HAP-1 (cell line): ENCODE measurements around the gene HOXA3.

Experiments used
- DNase-seq, 2 experiments: peaks; one replicate each; pipeline ENCODE4 v3.0.0-alpha.2; 2016 to 2020; ENCODE audit warnings: low spot score in 2 of 2
- H3K27me3 ChIP-seq: fragments of 250-450 bp; sonication (Bioruptor Pico); 2 replicates; pipeline ENCODE4 v1.5.1; 2020; ENCODE audit warnings: low read depth, mild to moderate bottlenecking, moderate library complexity
- H3K36me3 ChIP-seq: fragments of 250-450 bp; sonication (Bioruptor Pico); replicated peaks from 2 replicates; pipeline ENCODE4 v1.5.1; 2020; ENCODE audit warnings: mild to moderate bottlenecking
- H3K4me1 ChIP-seq: fragments of 250-450 bp; sonication (Bioruptor Pico); 2 replicates; pipeline ENCODE4 v1.5.1; 2020; ENCODE audit warnings: mild to moderate bottlenecking
- H3K4me3 ChIP-seq: fragments of 250-450 bp; sonication (Bioruptor Pico); 2 replicates; pipeline ENCODE4 v1.5.1; 2020; ENCODE audit warnings: mild to moderate bottlenecking, moderate library complexity
- H3K9me3 ChIP-seq: fragments of 250-450 bp; sonication (Bioruptor Pico); 2 replicates; pipeline ENCODE4 v1.5.1; 2020; ENCODE audit warnings: mild to moderate bottlenecking, moderate library complexity
- in situ Hi-C: fragments of 300-500 bp; cut with MboI; formaldehyde crosslinking; loops from 3 replicates; pipeline ENCODE4 v1.14.3; 2020; ENCODE audit warnings: low sequenced_read_pairs, inconsistent platforms, mixed read lengths

HOXA3 gene

DNA sequence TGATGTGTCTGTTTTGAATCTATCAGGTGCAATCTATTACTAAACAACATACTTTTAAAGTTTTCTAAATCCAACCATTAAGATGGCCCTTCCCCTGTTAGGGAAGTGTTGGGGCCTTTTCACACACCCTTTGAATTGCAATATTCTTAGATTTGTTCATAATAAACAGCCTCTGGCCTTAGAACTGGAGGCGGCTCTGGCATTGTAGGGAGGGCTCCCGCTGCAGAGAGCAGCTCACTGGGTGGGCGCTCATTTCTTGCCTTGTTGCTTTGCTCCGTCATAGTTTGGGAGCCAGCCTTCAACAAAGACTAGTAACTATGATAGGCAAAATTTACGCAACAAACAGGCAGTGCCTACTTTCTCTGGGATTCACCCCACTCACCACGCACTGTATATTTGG is 26.0 kb upstream of the HOXA3 start:
- Histone ChIP-seq H3K36me3 (peaks cover 12% of the 10 kb centered on the region), H3K27me3 (no peaks in the 10 kb centered on the region), H3K4me3 (no peak overlapping the region), H3K9me3 (no peaks in the 10 kb centered on the region), H3K4me1 (peaks cover 29% of the 10 kb centered on the region)
- peak in 1 of 2 experiments; percentile 38 for DNase-seq
- in situ Hi-C loops: no loop called here

DNA sequence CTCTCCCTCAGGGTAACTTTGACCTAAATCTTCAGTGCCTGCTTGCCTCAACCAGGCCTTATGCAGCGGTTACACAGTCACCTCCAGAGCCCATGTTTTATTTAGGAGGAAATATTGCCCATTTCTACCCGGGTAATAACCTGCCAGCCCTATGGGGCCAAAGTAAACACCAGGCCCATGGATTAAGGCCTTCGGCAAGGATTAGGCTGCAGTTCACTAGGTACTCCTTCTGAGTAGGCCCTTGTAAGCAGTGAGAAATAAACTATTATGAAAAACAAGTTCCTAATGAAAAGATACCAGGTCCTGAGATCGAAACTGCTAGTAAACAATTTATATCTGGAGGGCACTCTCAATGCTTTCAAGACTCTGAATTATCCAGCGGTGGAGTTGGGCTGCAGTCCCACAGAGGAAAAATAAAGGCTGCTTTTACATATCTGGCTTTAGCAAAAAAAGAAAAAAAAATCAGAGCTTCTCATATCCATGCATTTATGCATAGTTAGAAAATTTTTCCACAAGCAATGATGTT is 25.5 kb upstream of the HOXA3 start:
- no peaks in the 10 kb centered on the region for H3K27me3 ChIP-seq
- no peaks in the 10 kb centered on the region for H3K9me3 ChIP-seq
- no peak overlapping the region for H3K4me3 ChIP-seq
- peaks cover 27% of the 10 kb centered on the region for H3K4me1 ChIP-seq
- H3K36me3 ChIP-seq: peaks cover 12% of the 10 kb centered on the region
- in situ Hi-C loops: no loop called here
- DNase-seq: peak in 1 of 2 experiments; percentile 20

- H3K36me3 ChIP-seq: peaks cover 9% of the 10 kb centered on the region
- H3K9me3 ChIP-seq: no peaks in the 10 kb centered on the region
- in situ Hi-C loops: no loop called here
- no peaks in the 10 kb centered on the region for H3K27me3 ChIP-seq
- peak in 1 of 2 experiments; percentile 6 for DNase-seq
- peaks cover 23% of the 10 kb centered on the region for H3K4me1 ChIP-seq
- no peak overlapping the region for H3K4me3 ChIP-seq
Measured at GRCh38 chr7:27176962-27177794, 24.8 kb upstream of the HOXA3 start.

DNA sequence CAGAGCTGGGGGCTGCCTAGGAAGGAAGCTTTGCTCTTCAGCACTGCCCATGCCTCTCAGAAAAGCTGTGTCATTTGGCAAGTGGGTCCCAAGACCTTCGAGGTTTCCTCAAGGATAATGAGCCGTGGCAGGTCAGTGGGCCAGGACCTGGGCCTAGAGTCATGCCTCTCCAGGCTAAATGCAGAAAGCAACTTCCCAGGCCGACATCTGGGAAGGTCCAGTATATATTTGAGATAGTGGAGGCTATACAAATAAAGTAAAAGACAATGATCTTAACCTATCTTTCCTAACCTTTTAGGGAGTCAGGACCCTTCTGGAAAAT is 24.1 kb upstream of the HOXA3 start:
- H3K27me3 ChIP-seq: no peaks in the 10 kb centered on the region
- H3K4me3 ChIP-seq: no peak overlapping the region
- DNase-seq: peak in 1 of 2 experiments; percentile 6
- no peaks in the 10 kb centered on the region for H3K9me3 ChIP-seq
- H3K4me1 ChIP-seq: peaks cover 23% of the 10 kb centered on the region
- in situ Hi-C loops: no loop called here
- peaks cover 10% of the 10 kb centered on the region for H3K36me3 ChIP-seq

DNA sequence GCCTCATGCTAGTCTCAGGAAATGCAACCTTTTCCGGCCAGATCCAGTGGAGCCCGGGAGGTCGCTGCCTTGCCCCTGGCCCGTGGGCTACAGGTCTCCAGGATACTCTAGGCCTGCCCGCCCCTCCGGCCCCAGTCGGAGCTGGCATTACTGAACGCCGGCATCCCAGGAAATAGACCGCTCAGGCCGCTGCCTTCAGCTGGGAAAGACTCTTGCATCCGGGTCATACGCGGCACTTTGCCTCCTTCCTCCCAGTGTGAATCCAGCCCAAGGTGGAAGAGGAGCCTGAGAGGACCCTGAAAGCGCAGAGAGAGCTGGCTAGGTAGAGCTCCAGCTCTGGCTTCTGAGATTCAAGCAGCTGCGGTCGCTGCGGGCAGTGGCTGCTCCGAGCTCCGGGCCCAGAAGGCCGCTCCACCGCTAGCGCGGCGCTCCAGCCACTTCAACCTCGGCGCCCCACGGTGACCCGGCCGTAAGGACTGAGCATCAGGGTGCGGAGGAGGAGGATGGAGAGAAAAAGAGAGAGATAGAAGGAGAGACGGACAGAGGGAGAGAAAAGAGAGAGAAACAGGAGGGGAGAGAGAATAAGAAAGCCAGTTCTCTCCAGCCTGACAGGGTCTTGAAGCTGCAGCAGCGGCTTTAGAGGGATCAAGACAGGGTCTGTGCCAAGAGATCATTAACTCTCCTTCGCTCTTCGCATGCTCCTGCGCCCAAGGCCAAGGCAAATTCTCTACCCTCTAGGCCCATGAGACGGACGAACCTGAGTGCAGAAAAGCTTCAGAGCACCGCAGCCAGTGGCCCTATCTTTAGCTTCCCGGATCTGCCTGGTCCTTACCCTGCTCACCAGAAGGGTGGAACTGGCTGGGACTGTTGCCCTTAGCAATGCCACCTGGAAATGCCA is 23.5 kb upstream of the HOXA3 start:
- peaks cover 23% of the 10 kb centered on the region for H3K4me1 ChIP-seq
- no peaks in the 10 kb centered on the region for H3K27me3 ChIP-seq
- H3K9me3 ChIP-seq: no peaks in the 10 kb centered on the region
- H3K4me3 ChIP-seq: no peak overlapping the region
- no peak for DNase-seq
- in situ Hi-C loops: no loop called here
- H3K36me3 ChIP-seq: peaks cover 11% of the 10 kb centered on the region

DNA sequence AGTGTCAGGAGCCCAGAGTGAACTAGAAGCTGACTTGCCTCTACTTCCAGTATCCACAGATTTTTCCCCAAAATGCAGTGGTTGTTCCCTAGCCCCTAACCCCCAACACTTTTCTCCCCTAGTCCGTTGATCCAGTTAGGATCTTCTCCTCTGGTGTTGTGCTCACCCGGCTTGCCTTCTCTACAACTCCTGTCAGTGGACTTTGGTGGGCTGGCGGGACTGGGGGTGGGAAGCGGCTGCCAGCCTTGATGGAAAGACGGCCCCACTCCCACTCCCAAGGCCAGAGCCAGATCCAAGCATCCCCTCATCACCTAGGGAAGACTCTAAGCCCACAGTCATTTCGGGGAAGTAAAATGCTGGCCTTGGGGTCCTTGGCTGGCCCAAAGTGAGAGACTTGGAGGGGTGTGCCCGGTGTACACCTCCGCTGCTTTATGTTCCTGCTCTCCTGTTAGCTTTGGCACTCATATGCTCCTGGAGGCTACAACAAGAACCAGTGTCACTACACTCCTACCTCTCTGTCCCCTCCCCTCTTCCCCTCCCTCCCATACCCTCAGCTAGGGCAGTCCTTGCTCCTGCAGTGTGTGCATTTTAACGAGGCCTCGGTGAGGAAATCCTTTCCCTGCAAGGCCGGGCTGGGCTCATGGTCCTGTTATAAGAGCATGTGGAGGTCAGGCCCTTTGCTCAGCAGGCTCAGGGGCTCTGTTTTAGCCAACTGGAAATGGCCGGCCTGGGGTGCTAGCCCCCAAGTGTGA is 22.7 kb upstream of the HOXA3 start:
- Histone ChIP-seq H3K4me3 (peak overlapping the region; percentile 70; the same call in 1 of the 2 replicates), H3K36me3 (peaks cover 11% of the 10 kb centered on the region), H3K9me3 (no peaks in the 10 kb centered on the region), H3K27me3 (no peaks in the 10 kb centered on the region), H3K4me1 (peaks cover 16% of the 10 kb centered on the region)
- DNase-seq: peak in 1 of 2 experiments; percentile 71
- in situ Hi-C loops: loop anchor here (25.0 kb wide), 1 partner anchor 963 kb away; the partner anchor contains the start of genes CBX3 and HNRNPA2B1

DNA sequence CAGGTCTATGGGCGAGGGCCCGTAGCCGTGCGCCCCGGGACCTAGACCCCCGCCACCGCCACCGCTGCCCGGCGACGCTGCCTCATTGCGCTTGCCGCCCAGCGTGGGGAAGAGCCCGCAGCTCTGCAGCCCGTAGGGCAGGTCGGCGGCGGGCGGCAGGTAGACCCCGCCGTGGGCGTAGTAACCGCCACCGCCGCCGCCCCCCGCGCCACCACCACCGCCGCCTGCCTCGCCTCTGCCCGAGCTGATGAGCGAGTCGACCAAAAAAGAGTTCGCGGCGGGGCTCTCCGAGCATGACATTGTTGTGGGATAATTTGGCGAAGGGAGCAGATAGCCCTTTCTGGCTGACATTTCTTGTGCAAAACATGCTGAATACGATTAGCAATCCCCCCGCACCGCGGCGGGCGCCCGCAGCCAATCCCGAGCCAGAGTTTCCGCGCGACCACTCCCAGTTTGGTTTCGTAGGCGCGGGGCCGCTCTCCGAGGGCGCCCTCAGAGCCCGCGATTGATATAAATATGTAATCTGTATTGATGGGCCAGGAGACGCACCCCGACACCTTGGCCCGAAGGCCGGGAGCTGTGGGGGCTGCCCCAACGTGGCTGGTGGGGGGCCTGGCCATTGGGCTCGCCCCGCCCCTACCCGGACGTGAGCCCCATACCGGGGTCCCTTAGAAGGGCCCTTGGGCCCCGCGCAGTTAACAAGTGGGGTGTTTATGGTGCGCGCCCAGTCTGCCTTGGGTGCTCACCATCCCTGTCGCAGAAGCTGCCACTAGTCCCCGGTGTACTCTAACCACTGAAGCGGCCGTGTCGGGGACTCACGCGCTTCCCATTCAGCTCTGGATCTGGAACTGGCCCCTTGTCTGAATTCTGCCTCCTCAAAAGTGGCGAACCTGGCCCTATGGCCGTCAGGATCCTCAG is 21.8 kb upstream of the HOXA3 start, which contains the start of gene HOXA10:
Gene HOXA10, minus strand, starts transcription at position 365 of the 918 bp plus-strand sequence. Its CDS starts 14 bp downstream, at position 351.
- H3K36me3 ChIP-seq: peaks cover 15% of the 10 kb centered on the region
- peak; percentile 68 to 83 for DNase-seq
- in situ Hi-C loops: loop anchor here (25.0 kb wide), 1 partner anchor 962 kb away; the partner anchor contains the start of genes CBX3 and HNRNPA2B1
- no peaks in the 10 kb centered on the region for H3K9me3 ChIP-seq
- peaks cover 11% of the 10 kb centered on the region for H3K4me1 ChIP-seq
- H3K4me3 ChIP-seq: peak within 1 kb of the TSS; percentile 70
- H3K27me3 ChIP-seq: no peaks in the 10 kb centered on the region

GRCh38 chr7:27173511-27173955 is 21.1 kb upstream of the HOXA3 start:
- Histone ChIP-seq H3K4me3 (peak overlapping the region; percentile 70), H3K36me3 (peaks cover 22% of the 10 kb centered on the region)
- peak in 1 of 2 experiments; percentile 39 for DNase-seq

GRCh38 chr7:27172823-27173510 is 20.6 kb upstream of the HOXA3 start:
- no peaks in the 10 kb centered on the region for H3K27me3 ChIP-seq
- H3K4me1 ChIP-seq: peaks cover 11% of the 10 kb centered on the region
- in situ Hi-C loops: loop anchor here (25.0 kb wide), 1 partner anchor 961 kb away; the partner anchor contains the start of genes CBX3 and HNRNPA2B1
- peak overlapping the region; percentile 70 for H3K4me3 ChIP-seq
- peaks cover 24% of the 10 kb centered on the region for H3K36me3 ChIP-seq
- peak in 1 of 2 experiments; percentile 76 for DNase-seq
- H3K9me3 ChIP-seq: no peaks in the 10 kb centered on the region

More at GRCh38 chr7:27173511-27173955, 21.1 kb upstream of the HOXA3 start:
- in situ Hi-C loops: loop anchor here (25.0 kb wide), 1 partner anchor 961 kb away; the partner anchor contains the start of genes CBX3 and HNRNPA2B1
- Histone ChIP-seq H3K27me3 (no peaks in the 10 kb centered on the region), H3K9me3 (no peaks in the 10 kb centered on the region), H3K4me1 (peaks cover 11% of the 10 kb centered on the region)

GRCh38 chr7:27172315-27172774 is 20.0 kb upstream of the HOXA3 start:
- Histone ChIP-seq H3K36me3 (peaks cover 29% of the 10 kb centered on the region), H3K4me1 (peaks cover 9% of the 10 kb centered on the region), H3K9me3 (no peaks in the 10 kb centered on the region), H3K27me3 (no peaks in the 10 kb centered on the region), H3K4me3 (peak overlapping the region; percentile 70)
- peak; percentile 42 to 49 for DNase-seq
- in situ Hi-C loops: loop anchor here (25.0 kb wide), 1 partner anchor 960 kb away; the partner anchor contains the start of genes CBX3 and HNRNPA2B1

GRCh38 chr7:27171637-27172314 is 19.4 kb upstream of the HOXA3 start:
- peaks cover 9% of the 10 kb centered on the region for H3K4me1 ChIP-seq
- peak; percentile 58 to 63 for DNase-seq
- no peaks in the 10 kb centered on the region for H3K9me3 ChIP-seq
- H3K36me3 ChIP-seq: peaks cover 29% of the 10 kb centered on the region
- H3K27me3 ChIP-seq: no peaks in the 10 kb centered on the region
- peak overlapping the region; percentile 70 for H3K4me3 ChIP-seq
- in situ Hi-C loops: loop anchor here (25.0 kb wide), 1 partner anchor 959 kb away; the partner anchor contains the start of genes CBX3 and HNRNPA2B1
